NCI-H82 (cell line): ENCODE data around the gene PIGZ.

ENCODE experiments used
- DNase-seq: peaks from one replicate; lab custom pipeline; 2025; lab: John Stamatoyannopoulos, UW

The PIGZ gene

DNA sequence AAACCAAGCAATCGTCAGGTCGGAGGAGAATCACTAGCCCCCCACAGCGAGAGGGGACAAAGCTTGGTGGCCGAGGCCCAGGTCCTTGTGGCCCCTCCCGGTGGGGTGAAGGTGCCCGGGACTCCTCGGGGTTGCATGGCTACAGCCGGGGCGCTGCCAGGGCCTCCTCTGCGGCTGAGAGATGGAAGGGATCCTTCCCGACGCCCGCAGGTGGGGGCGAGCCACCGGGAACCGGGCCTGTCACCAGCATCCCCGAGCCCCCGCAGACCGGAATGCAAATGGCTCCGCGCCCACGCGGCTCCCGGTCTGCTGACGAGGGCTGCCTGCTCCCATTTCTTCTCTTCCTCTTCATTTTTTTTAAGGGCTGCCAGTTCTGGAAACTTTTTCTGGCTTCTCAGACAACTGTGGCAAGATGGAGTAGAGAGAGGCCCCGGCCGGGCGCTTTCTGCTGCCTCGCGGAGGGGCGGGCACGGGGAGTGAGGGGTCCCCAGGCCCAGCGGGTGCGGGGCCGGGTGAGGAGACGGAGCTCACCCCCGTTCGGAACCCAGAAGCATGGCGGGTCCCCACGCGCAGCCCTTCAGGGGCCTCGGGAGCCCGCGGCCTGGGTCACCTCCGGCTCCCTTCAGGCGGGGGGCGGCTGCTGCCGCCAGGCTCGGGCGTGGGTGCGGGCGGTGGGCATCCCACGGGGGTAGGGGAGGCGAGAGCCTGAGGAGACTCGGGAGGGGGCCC is 33.5 kb upstream of the PIGZ start:
- no peak for DNase-seq

- no peak for DNase-seq
Observed at GRCh38 chr3:197001106-197001971, 32.7 kb upstream of the PIGZ start.

DNA sequence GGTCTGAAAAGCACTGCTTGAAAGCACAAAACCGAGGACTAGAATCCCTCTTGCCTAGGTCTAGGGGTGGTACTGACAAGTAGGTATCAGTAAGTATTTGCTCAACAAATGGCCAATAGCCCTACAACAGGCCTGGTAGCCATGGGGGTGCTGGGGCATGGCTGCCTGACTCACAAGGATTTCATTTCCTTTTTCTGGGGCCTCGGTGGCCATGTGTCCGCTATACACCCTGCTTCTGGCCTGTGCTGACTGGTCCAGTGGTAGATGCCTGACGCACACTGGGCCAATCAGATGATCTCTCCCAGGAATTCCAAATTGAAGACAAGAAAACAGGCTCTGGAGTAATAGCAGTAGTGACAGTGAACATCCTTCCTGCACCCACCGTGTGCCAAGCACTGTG is 31.6 kb upstream of the PIGZ start:
- no peak for DNase-seq

- DNase-seq: no peak
Observed at GRCh38 chr3:196998966-196999760, 30.5 kb upstream of the PIGZ start.

GRCh38 chr3:196997311-196997710 is 28.7 kb upstream of the PIGZ start:
- no peak for DNase-seq

DNA sequence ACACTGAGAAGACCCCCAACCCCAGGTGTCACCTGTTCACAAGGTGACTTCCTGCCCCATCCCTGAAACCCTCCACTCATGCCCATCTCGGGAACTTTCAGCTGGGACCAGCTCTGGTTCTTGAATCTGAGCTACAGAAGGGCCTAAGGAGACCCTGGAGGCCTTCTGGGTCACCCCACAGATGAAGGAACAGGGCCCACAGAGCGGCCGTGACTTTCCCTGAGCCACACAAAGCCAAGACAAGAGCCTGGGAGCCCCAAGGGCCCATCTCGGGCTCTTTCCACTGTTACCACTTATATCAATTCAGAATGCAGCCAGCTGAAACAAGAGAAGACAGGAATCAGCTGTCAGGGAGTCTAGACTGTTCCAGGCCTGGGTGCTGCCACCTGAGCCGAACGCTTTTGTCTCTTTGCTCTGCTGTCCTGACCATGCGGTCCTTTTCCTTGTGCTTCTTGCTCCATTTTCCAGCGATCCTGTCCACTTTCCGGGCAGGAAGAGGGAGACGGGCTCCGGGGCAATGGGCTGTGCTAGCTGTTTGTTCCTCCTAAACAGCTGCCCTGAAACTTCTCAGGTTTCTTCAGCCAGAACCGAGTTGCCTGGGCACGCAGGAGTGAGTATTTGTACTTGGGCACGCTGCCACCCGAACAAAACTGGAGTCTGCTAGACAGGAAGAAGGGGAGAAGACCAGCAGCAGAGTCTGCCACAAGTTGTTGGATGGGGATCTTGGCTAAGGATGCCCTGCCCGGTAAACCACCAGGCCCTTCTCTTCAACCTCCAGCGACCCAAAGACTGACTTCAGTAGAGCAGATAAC is 28.0 kb upstream of the PIGZ start:
- DNase-seq: no peak

DNA sequence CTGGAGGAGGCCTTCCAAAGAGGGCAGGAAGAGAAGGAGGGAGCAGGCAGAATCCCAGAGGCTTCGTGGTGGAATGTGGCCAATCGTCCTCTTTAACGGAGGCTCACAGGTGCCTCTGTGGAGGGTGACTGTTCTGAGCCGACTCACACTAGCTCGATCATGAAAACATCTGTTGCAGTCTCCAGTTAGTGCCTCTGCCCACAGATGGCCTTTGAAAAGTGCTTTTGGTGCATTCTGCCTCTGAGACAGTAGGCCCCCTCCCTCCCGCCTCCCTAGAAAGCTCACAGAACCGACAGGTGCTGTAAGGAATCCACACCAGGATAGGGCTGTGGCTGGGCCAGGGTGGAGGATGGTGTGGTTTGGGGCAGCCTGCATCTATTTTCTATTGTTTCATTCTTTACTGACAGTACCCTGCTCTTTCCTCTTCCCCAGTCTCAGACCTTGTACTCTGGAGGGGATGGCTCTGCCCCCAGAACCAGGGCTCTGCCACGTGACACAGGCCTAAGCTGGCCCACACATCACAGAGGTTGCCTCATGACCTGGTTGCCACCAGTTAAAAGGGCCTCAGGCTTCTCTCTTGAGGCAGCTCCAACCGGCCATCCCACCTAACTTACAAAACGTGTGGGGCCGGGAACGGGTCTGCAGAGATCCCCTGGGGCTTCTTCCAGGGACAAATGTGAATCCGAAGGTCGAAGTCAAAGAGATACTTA is 27.2 kb upstream of the PIGZ start:
- DNase-seq: peak; percentile 85

GRCh38 chr3:196995027-196995426 is 26.4 kb upstream of the PIGZ start:
- DNase-seq: no peak

DNA sequence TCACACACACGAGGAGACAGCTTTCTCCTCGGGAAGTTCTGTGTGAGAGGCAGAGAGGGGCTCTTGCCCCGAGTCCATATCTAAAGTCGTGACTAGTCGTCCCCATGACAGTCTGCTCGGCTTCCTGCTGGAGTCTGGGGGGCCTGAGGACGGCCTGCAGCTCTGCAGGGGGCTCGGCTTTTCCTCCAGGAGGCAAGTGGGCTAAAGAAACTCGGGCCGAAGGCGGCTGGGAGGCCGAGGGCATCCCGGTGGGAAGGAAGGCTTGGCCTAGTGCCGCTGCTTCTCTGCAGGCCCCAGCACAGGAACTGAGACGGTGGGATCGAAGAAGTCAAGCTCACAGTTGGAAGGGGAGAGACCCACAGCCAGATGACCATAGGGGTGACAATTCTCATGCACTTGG is 25.4 kb upstream of the PIGZ start:
- no peak for DNase-seq

DNA sequence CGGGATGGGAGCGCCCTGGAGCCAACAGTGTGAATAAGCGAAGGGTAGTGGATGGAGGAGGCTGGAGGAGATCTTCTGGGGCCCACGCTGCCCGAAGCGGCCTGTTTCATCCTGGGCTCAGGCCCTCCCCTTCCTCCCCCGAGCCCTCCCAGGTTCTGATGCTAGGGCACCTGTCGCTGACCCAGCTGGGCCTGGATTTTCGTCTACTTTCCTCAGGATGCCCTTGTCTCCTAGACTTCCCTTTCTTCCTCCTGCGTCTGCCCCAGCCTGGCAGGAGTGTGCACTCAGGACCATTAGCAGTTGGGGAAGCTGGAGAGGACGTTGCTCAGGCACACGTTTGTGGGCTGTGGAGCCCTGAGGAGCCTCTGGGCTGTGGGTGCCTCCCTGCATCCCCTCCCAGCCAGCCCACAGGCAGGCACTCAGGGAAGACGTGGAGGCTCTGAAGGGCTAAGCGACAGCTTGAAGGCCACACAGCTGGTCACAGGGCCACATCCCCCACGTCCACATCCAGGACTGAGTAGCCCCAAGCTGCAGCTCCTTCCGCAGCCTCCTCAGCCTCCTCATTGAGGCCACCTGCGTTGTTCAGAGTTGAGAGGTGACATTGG is 23.9 kb upstream of the PIGZ start:
- no peak for DNase-seq

DNA sequence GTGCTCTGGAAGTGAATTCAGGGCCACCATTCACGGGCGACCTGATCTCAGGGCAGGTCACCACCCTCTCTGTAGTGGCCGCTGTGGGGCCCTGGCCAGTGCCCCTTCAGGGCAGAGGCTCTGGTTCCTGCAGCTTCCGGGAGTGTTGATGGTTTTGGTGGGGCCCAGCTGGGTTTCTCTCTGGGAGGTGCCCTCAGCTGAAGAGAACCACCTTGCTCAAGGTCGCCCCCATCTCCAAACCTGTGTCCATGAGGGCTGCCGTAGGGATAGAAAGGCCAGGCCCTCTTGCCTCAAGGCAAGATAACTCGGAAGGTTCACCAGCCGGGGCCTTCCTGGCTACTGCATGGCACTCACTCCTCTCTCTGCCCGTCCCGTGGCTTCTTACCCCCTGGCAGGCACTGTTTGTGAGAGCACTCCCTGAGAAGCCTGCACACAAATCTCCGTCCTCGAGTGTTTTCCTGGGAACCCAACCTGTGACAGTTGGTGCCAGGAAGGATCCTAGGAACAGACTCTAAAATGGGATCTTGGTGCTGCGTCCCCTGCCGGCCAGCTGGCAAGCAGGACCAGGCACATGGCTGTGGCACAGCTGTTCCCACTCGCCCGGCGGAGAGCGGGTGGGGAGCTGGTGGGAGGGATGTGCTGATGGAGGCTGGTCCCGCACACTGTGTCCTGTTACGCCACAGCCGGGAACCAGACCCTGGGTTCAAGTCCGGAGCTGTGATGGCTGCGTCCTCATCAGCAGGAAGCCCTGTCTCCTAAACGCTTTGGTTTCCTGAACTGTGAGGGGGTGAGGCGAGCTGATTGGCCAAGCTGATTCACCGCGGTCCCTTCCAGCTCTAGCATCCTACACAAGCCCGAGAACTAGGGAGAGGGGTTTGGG is 23.2 kb upstream of the PIGZ start:
- no peak for DNase-seq

DNA sequence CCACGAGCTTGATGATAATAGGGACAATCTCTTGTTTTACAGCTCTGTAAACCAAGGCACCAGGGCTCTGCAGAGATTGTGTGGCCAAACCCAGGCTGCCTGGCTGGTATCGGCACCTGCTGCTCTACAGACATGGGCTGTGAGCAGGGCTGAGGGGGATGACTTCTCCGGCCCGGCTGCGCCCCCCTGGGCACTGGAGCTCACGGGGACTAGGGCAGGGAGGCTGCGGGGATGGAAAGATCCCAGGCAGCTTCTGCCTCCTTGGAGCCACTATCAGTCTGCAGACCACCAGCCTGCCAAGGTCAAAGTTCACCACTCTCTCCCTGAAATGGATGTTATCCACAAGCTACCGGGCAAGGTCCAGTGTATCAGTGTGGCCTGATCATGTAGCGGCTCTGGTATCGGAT is 22.0 kb upstream of the PIGZ start:
- DNase-seq: no peak

- no peak for DNase-seq
Observed at GRCh38 chr3:196989721-196990262, 21.2 kb upstream of the PIGZ start.

DNA sequence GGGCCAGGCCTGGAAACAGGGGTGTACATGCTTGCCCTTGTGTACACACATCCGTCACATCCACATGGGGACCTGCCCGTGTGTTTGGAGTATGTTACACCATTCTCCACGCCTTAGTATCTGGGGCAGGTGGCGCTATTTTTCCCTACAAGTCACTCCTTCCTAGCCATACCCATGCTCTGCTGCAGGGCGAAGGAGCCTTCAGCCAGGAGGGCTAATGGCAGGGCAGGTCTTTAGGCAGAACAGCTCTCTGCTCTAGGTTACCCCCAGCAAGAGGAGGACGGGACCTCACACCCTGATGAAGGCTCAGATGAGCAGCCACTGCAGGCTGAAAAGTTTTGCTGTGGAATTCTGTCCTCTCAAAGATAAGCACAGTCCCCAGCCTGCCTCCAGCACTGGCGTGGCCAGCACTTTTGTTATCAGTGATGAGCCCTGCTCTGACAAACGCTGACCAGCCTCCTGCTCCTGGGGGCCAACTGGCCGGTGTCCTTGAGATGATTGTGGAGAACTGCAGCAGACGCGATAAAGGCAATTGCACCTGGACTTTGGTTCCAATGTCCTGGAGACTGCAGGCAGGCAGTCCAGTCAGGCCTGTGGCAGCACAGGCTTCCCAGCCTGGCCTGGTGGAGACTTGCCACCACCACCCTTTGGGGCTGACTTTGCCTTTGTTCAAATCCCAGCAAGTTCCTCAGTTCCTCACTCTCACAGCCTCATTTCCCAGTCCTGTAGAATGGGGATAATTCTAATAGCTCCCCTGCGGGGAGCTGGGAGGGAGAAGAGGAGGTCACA is 19.8 kb upstream of the PIGZ start:
- DNase-seq: peak; percentile 66

GRCh38 chr3:196987022-196987421 is 18.4 kb upstream of the PIGZ start:
- no peak for DNase-seq

DNA sequence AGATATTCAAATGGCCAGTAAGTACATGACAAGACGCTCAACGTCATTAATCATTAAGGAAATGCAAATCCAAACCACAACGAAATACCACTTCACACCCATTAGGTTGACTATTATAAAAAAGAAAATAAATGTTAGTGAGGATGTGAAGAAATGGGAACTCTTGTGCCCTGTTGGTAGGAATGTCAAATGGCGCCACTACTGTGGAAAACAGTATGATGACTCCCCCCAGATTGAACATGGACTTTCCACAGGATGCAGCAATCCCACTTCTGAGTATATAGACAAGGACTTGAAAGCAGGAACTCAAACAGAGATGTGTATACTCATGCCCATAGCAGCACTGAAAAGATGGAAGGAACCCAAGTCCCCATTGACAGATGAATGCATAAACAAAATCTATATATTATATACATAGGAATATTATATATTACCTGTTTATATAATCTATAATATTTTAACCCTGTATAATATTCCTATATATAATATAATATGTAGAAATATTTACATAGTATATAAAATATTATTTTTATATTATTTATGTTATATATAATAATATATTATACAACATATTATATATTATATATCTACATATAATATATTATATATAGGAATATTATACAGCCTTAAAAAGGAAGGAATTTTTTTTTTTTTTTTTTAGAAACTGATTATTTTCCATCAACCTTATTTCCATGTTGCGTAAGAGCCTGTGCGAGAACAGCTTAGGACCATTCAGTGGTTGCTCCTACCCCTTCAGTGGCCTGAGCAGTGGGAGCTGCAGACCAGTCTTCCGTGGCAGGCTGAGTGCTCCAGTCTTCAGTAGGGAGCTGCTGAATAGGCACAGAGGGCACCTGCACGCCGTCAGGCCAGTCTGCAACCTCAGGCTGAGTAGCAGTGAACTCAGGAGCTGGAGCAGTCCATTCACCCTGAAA is 17.6 kb upstream of the PIGZ start:
- no peak for DNase-seq

GRCh38 chr3:196985298-196985697 is 16.7 kb upstream of the PIGZ start:
- no peak for DNase-seq
